Natural killer cell (primary cell): ENCODE results near the gene FHIT. TPM values are rescaled to one million over a fixed set of nuclear protein-coding genes. Genes with fewer than 3 reads are reported as not detected.

Source experiments
- ATAC-seq, 3 donors: fragments of 150-1000 bp in 2 of 3; fragments of 200-7000 bp in 1 of 3; cut with Tn5 transposase; 1 replicate in 1 of 3; 2 replicates in 2 of 3; pipeline ENCODE4 v1.10.0; 2021; ENCODE audit warnings: mild to moderate bottlenecking in 2 of 3, moderate library complexity in 2 of 3
- DNase-seq, 2 donors: peaks; one replicate each; pipeline versions ENCODE4 v3.0.0 to v3.0.0-alpha.2; 2013 to 2021; ENCODE audit warnings: mixed read lengths in 1 of 2
- H3K27ac ChIP-seq: one replicate; pipeline ENCODE4 v1.5.1; 2013; ENCODE audit warnings: mild to moderate bottlenecking, low read length
- H3K27me3 ChIP-seq: one replicate; pipeline ENCODE4 v1.6.1; 2013; ENCODE audit warnings: low read length; ENCODE audit not compliant: control insufficient read depth, insufficient read depth
- H3K36me3 ChIP-seq: one replicate; pipeline ENCODE4 v1.6.1; 2013; ENCODE audit warnings: low read length; ENCODE audit not compliant: control insufficient read depth, insufficient read depth
- H3K4me1 ChIP-seq: one replicate; pipeline ENCODE4 v1.6.1; 2013; ENCODE audit warnings: low read length; ENCODE audit not compliant: control insufficient read depth, insufficient read depth
- H3K4me3 ChIP-seq: one replicate; pipeline ENCODE4 v1.5.1; 2013; ENCODE audit warnings: low read length
- H3K9me3 ChIP-seq: one replicate; pipeline ENCODE4 v1.6.1; 2013; ENCODE audit warnings: low read length; ENCODE audit not compliant: control insufficient read depth, insufficient read depth
- H3K27ac Mint-ChIP-seq, 2 donors: one replicate each; pipeline ENCODE4 v1.8.0; 2022; ENCODE audit warnings: mild to moderate bottlenecking in 2 of 2, mixed read lengths in 2 of 2, moderate library complexity in 1 of 2
- H3K27me3 Mint-ChIP-seq, 2 donors: one replicate each; pipeline ENCODE4 v1.8.0; 2022; ENCODE audit warnings: low read depth in 2 of 2, mixed read lengths in 2 of 2
- H3K36me3 Mint-ChIP-seq: one replicate; pipeline ENCODE4 v1.8.0; 2022; ENCODE audit warnings: mixed read lengths
- H3K4me1 Mint-ChIP-seq, 2 donors: one replicate each; pipeline ENCODE4 v1.8.0; 2022; ENCODE audit warnings: mixed read lengths in 2 of 2
- H3K4me3 Mint-ChIP-seq: one replicate; pipeline ENCODE4 v1.8.0; 2022; ENCODE audit warnings: mild to moderate bottlenecking, moderate library complexity, mixed read lengths
- H3K9me3 Mint-ChIP-seq, 2 donors: one replicate each; pipeline ENCODE4 v1.8.0; 2022; ENCODE audit warnings: mixed read lengths in 2 of 2
- CTCF ChIP-seq: fragments of 200-600 bp; IDR thresholded peaks from one replicate; pipeline ENCODE4 v1.8.0; 2022; ENCODE audit warnings: antibody characterized with exemption
- WGBS: methylation state at CpG from one replicate; pipeline ENCODE4 v1.1.7; 2013; ENCODE audit warnings: missing lambda C conversion rate; ENCODE audit not compliant: insufficient coverage; 5-methylcytosine and 5-hydroxymethylcytosine counted together
- intact Hi-C: fragments of 100-400 bp; cut with micrococcal nuclease; formaldehyde crosslinking; loops from one replicate; pipeline ENCODE4 v1.14.2; 2022
- total RNA-seq, 4 donors: library from RNA; stranded (reverse); fragments of 120-200 nt in 1 of 4; gene quantifications; one replicate each; pipeline versions ENCODE4 v1.2.3 to v1.2.4, GENCODE V29; 2013 to 2022

FHIT gene
- total RNA-seq, 3 donors from 2014 or later (not counting 1 experiment from before 2014, with no cell fraction given): 2.7 to 6.1 (median 3.3) TPM

- intact Hi-C loops: no loop called here
- Mint-ChIP-seq H3K36me3 (peaks cover 5% of the 10 kb centered on the region), H3K27me3 (no peaks in the 10 kb centered on the region), H3K27ac (no peak overlapping the region), H3K9me3 (no peaks in the 10 kb centered on the region), H3K4me1 (no peaks in the 10 kb centered on the region), H3K4me3 (no peak overlapping the region)
- no CpG with 5 or more reads among the region's 2 CpGs for WGBS
- Histone ChIP-seq H3K27ac (no peak overlapping the region), H3K4me3 (no peak overlapping the region), H3K9me3 (no peaks in the 10 kb centered on the region), H3K4me1 (no peaks in the 10 kb centered on the region), H3K27me3 (no peaks in the 10 kb centered on the region), H3K36me3 (no peaks in the 10 kb centered on the region)
- ATAC-seq: no peak
- DNase-seq: no peak
- TF ChIP-seq CTCF: no peak
These were observed 760.3 kb downstream of the FHIT start for GRCh38 chr3:60490992-60491391.

GRCh38 chr3:60475096-60475495 is 776.2 kb downstream of the FHIT start:
- no peaks in the 10 kb centered on the region for H3K4me1 ChIP-seq
- TF ChIP-seq CTCF: no peak
- Mint-ChIP-seq H3K4me3 (no peak overlapping the region), H3K27ac (no peak overlapping the region), H3K4me1 (no peaks in the 10 kb centered on the region), H3K27me3 (peaks cover 0 to 3% of the 10 kb centered on the region in 2 donors), H3K9me3 (peaks cover 2% of the 10 kb centered on the region in 2 donors), H3K36me3 (no peaks in the 10 kb centered on the region)
- H3K27ac ChIP-seq: no peak overlapping the region
- intact Hi-C loops: no loop called here
- no peak overlapping the region for H3K4me3 ChIP-seq
- no peaks in the 10 kb centered on the region for H3K27me3 ChIP-seq
- no peaks in the 10 kb centered on the region for H3K9me3 ChIP-seq
- WGBS: no CpG with 5 or more reads among the region's 2 CpGs
- no peaks in the 10 kb centered on the region for H3K36me3 ChIP-seq
- DNase-seq (no peak), ATAC-seq (no peak)

- Mint-ChIP-seq H3K36me3 (peaks cover 6% of the 10 kb centered on the region), H3K4me1 (no peaks in the 10 kb centered on the region), H3K27ac (no peak overlapping the region), H3K4me3 (no peak overlapping the region), H3K9me3 (peaks cover 8 to 9% of the 10 kb centered on the region in 2 donors), H3K27me3 (peaks cover 3 to 6% of the 10 kb centered on the region in 2 donors)
- H3K4me1 ChIP-seq: no peaks in the 10 kb centered on the region
- intact Hi-C loops: no loop called here
- DNase-seq: no peak
- no peaks in the 10 kb centered on the region for H3K36me3 ChIP-seq
- H3K4me3 ChIP-seq: no peak overlapping the region
- 79% methylated on average over 1 of the region's 1 CpG for WGBS
- TF ChIP-seq CTCF: no peak
- no peak for ATAC-seq
- H3K9me3 ChIP-seq: peaks cover 2% of the 10 kb centered on the region
- H3K27ac ChIP-seq: no peak overlapping the region
- no peaks in the 10 kb centered on the region for H3K27me3 ChIP-seq
These were observed 781.8 kb downstream of the FHIT start for GRCh38 chr3:60469481-60469880.

DNA sequence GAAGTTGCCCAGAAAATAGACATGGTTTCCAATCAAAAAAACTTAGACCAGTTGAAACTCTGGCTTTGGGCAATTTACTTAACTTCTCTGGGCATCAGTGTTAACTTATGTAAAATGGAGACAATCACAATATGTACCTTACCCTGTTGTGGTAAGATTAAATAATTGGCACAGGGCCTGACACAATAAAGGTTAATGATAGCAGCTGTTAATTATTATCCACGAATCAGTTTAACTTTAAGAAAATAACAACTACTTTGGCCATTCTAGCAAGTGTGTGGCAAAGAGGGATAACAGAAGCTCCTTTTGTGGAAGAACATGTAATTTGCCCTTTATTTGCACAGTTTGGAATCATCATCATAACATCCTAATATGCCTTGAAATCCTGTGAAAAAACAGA is 787.6 kb downstream of the FHIT start:
- Mint-ChIP-seq H3K36me3 (peaks cover 6% of the 10 kb centered on the region), H3K4me3 (no peak overlapping the region), H3K9me3 (peaks cover 4 to 6% of the 10 kb centered on the region in 2 donors), H3K27ac (no peak overlapping the region), H3K27me3 (peaks cover 3 to 6% of the 10 kb centered on the region in 2 donors), H3K4me1 (no peaks in the 10 kb centered on the region)
- no peaks in the 10 kb centered on the region for H3K27me3 ChIP-seq
- DNase-seq: no peak
- 100% methylated on average over 1 of the region's 1 CpG for whole genome bisulfite sequencing
- no peak overlapping the region for H3K4me3 ChIP-seq
- no peaks in the 10 kb centered on the region for H3K36me3 ChIP-seq
- ATAC-seq: no peak
- no peak for TF ChIP-seq CTCF
- no peaks in the 10 kb centered on the region for H3K4me1 ChIP-seq
- H3K27ac ChIP-seq: no peak overlapping the region
- intact Hi-C loops: no loop called here
- H3K9me3 ChIP-seq: no peaks in the 10 kb centered on the region
